Mucosa of descending colon (tissue), 3 donors: ENCODE results near the gene FARS2. TPM values are rescaled to one million over a fixed set of nuclear protein-coding genes. Genes with fewer than 3 reads are reported as not detected.

Experiments
- ATAC-seq: fragments of 200-7000 bp; cut with Tn5 transposase; one replicate; pipeline ENCODE4 v1.9.1; 2020; ENCODE audit warnings: mild to moderate bottlenecking, moderate library complexity
- DNase-seq, 3 donors: peaks; one replicate each; pipeline ENCODE4 v3.0.0-alpha.2; 2020
- H3K36me3 ChIP-seq: fragments of 200-600 bp; one replicate; pipeline ENCODE4 v1.8.0; 2021; ENCODE audit warnings: low read depth, mild to moderate bottlenecking
- H3K4me1 ChIP-seq: fragments of 200-600 bp; one replicate; pipeline ENCODE4 v1.8.0; 2021; ENCODE audit warnings: low read depth, mild to moderate bottlenecking
- H3K4me3 ChIP-seq: fragments of 200-600 bp; one replicate; pipeline ENCODE4 v1.8.0; 2021; ENCODE audit warnings: mild to moderate bottlenecking
- H3K9me3 ChIP-seq: fragments of 200-600 bp; one replicate; pipeline ENCODE4 v1.8.0; 2021; ENCODE audit warnings: mild to moderate bottlenecking
- intact Hi-C, 2 donors: fragments of 100-400 bp; cut with DNase I in 1 of 2; cut with micrococcal nuclease in 1 of 2; formaldehyde crosslinking; loops; one replicate each; pipeline versions ENCODE4 v1.11.0 to v1.11.1; 2022; cut with DNase I, micrococcal nuclease
- total RNA-seq, 3 donors: library from RNA; stranded (reverse); fragmentation: NEBNext Ultra II Directional in 2 of 3; extraction: Animal tissue kit (Norgen Biotek cat#: 25700) in 2 of 3; gene quantifications; one replicate each; pipeline versions ENCODE4 v1.2.1 to v1.2.4, GENCODE V29; 2021 to 2023
- TF ChIP-seq, protein P1 (sequence below): fragments of 200-600 bp; IDR thresholded peaks from one replicate; pipeline ENCODE4 v1.8.0; 2022; ENCODE audit warnings: antibody characterized with exemption, mild to moderate bottlenecking
- donor health status: DM: no; HTN: no; CAD: no; lungs with moderate emphysema.
- donor health status: DM: no; HTN: no; CAD: no.
- donor health status: DM: no; HTN: yes; CAD: no.

The FARS2 gene
- total RNA-seq, 3 donors from 2014 or later, result 15.2 to 21.6 (median 17.2) TPM

DNA sequence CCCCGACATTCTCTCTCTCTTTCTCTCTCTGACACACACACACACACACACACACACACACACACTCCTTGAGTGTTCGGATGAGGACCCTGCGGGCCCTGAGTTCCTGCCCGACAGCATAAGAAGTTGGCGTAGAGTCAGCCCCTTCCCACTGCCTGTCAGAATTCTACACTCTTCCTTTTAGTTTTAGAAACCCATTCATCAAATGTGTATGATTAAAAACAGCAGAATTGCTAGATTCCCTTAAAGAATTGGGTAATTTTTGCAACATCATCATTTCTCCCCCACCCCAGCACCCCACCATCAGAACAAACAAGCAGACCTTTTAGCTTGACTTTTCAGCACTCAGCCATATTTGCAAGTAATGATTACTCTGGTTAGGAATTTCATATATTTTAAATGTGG is 322.8 kb downstream of the FARS2 start:
- no peak for ATAC-seq
- no peak for DNase-seq
- TF ChIP-seq, protein P1, sequence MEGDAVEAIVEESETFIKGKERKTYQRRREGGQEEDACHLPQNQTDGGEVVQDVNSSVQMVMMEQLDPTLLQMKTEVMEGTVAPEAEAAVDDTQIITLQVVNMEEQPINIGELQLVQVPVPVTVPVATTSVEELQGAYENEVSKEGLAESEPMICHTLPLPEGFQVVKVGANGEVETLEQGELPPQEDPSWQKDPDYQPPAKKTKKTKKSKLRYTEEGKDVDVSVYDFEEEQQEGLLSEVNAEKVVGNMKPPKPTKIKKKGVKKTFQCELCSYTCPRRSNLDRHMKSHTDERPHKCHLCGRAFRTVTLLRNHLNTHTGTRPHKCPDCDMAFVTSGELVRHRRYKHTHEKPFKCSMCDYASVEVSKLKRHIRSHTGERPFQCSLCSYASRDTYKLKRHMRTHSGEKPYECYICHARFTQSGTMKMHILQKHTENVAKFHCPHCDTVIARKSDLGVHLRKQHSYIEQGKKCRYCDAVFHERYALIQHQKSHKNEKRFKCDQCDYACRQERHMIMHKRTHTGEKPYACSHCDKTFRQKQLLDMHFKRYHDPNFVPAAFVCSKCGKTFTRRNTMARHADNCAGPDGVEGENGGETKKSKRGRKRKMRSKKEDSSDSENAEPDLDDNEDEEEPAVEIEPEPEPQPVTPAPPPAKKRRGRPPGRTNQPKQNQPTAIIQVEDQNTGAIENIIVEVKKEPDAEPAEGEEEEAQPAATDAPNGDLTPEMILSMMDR, result no peak
- Histone ChIP-seq H3K4me3 (no peak overlapping the region), H3K36me3 (no peaks in the 10 kb centered on the region), H3K9me3 (no peaks in the 10 kb centered on the region), H3K4me1 (no peaks in the 10 kb centered on the region)
- intact Hi-C loops, result no loop called here

DNA sequence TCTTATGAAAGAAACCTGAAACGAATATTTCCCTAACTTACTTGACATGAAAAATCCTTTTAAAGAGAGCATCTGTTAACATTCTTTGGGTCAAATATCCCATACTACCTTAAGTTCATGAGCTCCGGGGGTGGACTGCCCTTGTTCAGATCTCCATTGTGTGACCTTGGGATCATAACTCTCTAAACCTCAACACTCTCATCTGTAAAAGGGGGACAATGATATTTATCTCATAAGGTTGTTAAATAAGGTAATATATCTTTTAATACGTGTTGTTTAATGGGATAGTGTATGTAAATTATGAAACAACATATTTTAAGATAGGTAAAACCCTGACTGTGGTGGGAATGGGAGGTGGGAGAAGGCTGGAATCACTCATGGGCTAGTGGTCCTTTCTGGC is 326.3 kb downstream of the FARS2 start:
- intact Hi-C loops, result no loop called here
- Histone ChIP-seq H3K36me3 (no peaks in the 10 kb centered on the region), H3K4me3 (no peak overlapping the region), H3K9me3 (no peaks in the 10 kb centered on the region), H3K4me1 (no peaks in the 10 kb centered on the region)
- TF ChIP-seq, protein P1, result no peak
- DNase-seq (no peak), ATAC-seq (no peak)

DNA sequence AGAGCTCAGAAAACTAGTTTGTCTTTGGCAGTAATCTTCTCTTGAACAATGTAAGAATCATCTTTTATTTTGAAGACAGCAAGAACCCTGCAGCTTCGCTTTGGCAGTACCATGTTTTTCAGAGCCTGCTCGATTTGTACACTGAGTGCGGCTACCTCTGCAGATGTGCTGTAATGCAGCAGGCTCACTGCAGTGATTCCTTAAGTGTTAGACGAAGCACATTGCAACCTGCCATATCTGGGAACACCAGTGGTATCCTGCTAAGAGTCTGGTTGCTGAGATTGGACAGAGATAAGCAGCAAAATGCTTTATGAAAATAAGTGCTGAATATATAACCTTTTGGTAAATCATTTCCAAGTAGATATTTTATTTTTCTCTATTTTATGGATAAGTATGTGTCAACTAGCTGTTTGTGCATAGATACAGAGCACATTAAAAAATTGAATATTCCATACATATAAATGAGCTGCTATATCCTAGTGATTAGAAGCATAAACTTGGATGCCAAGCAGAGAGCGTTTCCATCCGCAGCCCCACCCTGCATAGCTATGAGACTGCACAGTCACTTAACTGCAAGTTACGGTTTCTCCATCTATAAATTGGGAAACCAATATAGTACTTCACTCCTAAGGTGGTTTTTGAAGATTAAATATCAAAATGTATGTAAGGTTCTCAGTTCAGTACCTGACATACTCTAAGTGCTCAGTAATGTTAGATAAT is 328.3 kb downstream of the FARS2 start:
- no peaks in the 10 kb centered on the region for H3K9me3 ChIP-seq
- no peaks in the 10 kb centered on the region for H3K4me1 ChIP-seq
- H3K4me3 ChIP-seq, result no peak overlapping the region
- H3K36me3 ChIP-seq, result no peaks in the 10 kb centered on the region
- DNase-seq (no peak), ATAC-seq (no peak)
- TF ChIP-seq, protein P1, result no peak
- intact Hi-C loops, result no loop called here

DNA sequence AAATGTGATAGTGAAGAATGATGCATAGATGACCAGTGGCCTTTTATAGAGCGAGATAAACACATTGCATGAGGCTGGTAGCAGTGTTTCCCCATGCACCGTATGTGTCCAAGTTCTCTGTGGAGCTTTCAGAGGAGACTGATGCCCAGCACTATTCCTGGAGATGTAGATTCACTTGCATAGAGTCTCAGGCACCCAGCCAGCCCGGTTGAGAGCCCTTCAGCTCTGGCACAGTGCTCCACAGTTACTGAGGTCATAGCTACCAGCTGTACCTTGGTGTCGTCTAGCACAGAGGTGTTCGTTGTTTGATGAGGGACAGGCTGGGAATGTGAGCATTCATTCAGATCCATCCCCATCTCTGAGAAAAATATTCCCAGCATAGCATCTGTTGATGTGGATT is 328.9 kb downstream of the FARS2 start:
- DNase-seq, result no peak
- ATAC-seq, result no peak
- Histone ChIP-seq H3K9me3 (no peaks in the 10 kb centered on the region), H3K4me3 (no peak overlapping the region), H3K4me1 (no peaks in the 10 kb centered on the region), H3K36me3 (no peaks in the 10 kb centered on the region)
- TF ChIP-seq, protein P1, result no peak
- intact Hi-C loops, result no loop called here

DNA sequence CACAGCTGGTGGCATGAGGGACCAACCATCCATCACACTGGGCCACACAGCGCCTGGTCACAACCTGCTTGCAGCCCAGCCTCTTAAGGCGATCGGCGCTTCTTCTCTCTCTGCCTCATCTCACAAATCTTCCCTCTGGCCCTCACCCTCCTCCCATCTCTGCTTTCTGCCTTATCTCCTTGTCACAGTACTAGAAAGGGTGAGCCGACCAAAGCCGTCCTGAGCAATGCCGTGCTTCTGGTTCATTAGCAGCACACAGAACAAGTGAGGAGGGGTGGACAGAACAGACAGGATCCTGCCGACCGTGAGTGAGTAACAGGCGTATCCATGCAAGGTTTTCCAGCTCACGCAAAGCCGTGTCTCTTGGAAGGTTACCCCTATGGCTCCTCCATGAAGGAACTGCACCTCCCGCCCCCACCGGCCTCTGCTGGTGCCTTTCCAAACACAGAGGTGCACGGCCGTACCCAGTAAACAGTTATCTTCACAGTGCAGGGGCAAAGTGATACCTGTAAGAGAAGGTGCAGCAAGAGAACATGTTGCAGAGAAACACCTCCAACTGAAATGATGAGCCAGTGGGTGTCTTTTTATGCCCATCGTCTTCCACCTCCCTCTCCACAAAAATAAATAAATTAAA is 331.7 kb downstream of the FARS2 start:
- TF ChIP-seq, protein P1, result no peak
- no peak for DNase-seq
- ATAC-seq, result no peak

More for the DNA sequence above, 331.7 kb downstream of the FARS2 start:
- Histone ChIP-seq H3K36me3 (no peaks in the 10 kb centered on the region), H3K4me1 (no peaks in the 10 kb centered on the region), H3K9me3 (no peaks in the 10 kb centered on the region), H3K4me3 (no peak overlapping the region)
- intact Hi-C loops, result no loop called here
